Caco-2 (cell line): ENCODE data around the gene ATG7. TPM values are rescaled to one million over a fixed set of nuclear protein-coding genes. Genes with fewer than 3 reads are reported as not detected.

Source experiments
- BruUV-seq: library from RNA; stranded (reverse); fragments of 400-500 nt; replicated peaks from 2 replicates; lab custom pipeline; 2021; lab: Mats Ljungman, UMichigan
- CTCF ChIA-PET: fragments of 300-600 bp; sonication (Branson Sonifier 250); formaldehyde crosslinking; loops from one replicate; lab custom pipeline; 2022; ENCODE audit warnings: antibody characterized with exemption; lab: Charles Lee
- POLR2A ChIA-PET: fragments of 300-600 bp; sonication (Branson Sonifier 250); formaldehyde crosslinking; loops from one replicate; lab custom pipeline; 2022; ENCODE audit warnings: antibody characterized with exemption; lab: Charles Lee
- DNase-seq, 2 experiments: peaks; one replicate each; pipeline versions ENCODE4 v3.0.0 to v3.0.0-alpha.2; 2020 to 2022
- H3K27me3 ChIP-seq: replicated peaks from 2 replicates; pipeline ENCODE4 v1.6.0; 2011; ENCODE audit warnings: low read length; ENCODE audit not compliant: control insufficient read depth, insufficient read depth
- H3K36me3 ChIP-seq: 2 replicates; pipeline ENCODE4 v1.5.1; 2011; ENCODE audit warnings: low read length; ENCODE audit not compliant: control insufficient read depth, insufficient read depth
- H3K4me1 ChIP-seq: fragments of 250-450 bp; sonication (Bioruptor Pico); 2 replicates; pipeline ENCODE4 v1.5.1; 2020; ENCODE audit warnings: mild to moderate bottlenecking
- H3K4me3 ChIP-seq: 2 replicates; pipeline ENCODE4 v1.5.1; 2011; ENCODE audit warnings: low read depth, mild to moderate bottlenecking, control low read depth, low read length
- H3K9me3 ChIP-seq: fragments of 250-450 bp; sonication (Bioruptor Pico); 2 replicates; pipeline ENCODE4 v1.5.1; 2020; ENCODE audit warnings: mild to moderate bottlenecking, moderate library complexity
- H3K27ac Mint-ChIP-seq: one replicate; pipeline ENCODE4 v1.8.0; 2022; ENCODE audit warnings: mixed read lengths; ENCODE audit not compliant: unreplicated experiment
- H3K27me3 Mint-ChIP-seq: one replicate; pipeline ENCODE4 v1.8.0; 2022; ENCODE audit warnings: mixed read lengths; ENCODE audit not compliant: insufficient read depth, unreplicated experiment
- H3K36me3 Mint-ChIP-seq: one replicate; pipeline ENCODE4 v1.8.0; 2022; ENCODE audit warnings: mild to moderate bottlenecking, mixed read lengths; ENCODE audit not compliant: insufficient read depth, unreplicated experiment
- H3K4me1 Mint-ChIP-seq: one replicate; pipeline ENCODE4 v1.8.0; 2022; ENCODE audit warnings: low read depth, mixed read lengths; ENCODE audit not compliant: unreplicated experiment
- H3K4me3 Mint-ChIP-seq: one replicate; pipeline ENCODE4 v1.8.0; 2022; ENCODE audit warnings: mild to moderate bottlenecking, moderate library complexity, mixed read lengths; ENCODE audit not compliant: unreplicated experiment
- H3K9me3 Mint-ChIP-seq: one replicate; pipeline ENCODE4 v1.8.0; 2022; ENCODE audit warnings: mixed read lengths; ENCODE audit not compliant: unreplicated experiment
- intact Hi-C: fragments of 100-400 bp; cut with micrococcal nuclease; formaldehyde crosslinking; loops from one replicate; pipeline ENCODE4 v1.10.0; 2022; ENCODE audit not compliant: unreplicated experiment
- total RNA-seq: library from RNA; stranded (reverse); gene quantifications from 2 replicates; pipeline ENCODE4 v1.2.3, GENCODE V29; 2022
- TF ChIP-seq, protein P1 (sequence below), 2 experiments: fragments of 200-600 bp in 1 of 2; IDR thresholded peaks; 1 replicate in 1 of 2; 2 replicates in 1 of 2; pipeline versions ENCODE4 v1.5.1 to v1.8.0; 2011 to 2022; ENCODE audit warnings: antibody characterized with exemption in 1 of 2, control low read depth in 1 of 2, inconsistent platforms in 1 of 2, low read depth in 1 of 2, low read length in 1 of 2, mild to moderate bottlenecking in 1 of 2, moderate library complexity in 1 of 2; ENCODE audit not compliant: insufficient read depth in 1 of 2, severe bottlenecking in 1 of 2, unreplicated experiment in 1 of 2

ATG7 gene
- total RNA-seq, 1 experiment from 2014 or later = 24.4 TPM

DNA sequence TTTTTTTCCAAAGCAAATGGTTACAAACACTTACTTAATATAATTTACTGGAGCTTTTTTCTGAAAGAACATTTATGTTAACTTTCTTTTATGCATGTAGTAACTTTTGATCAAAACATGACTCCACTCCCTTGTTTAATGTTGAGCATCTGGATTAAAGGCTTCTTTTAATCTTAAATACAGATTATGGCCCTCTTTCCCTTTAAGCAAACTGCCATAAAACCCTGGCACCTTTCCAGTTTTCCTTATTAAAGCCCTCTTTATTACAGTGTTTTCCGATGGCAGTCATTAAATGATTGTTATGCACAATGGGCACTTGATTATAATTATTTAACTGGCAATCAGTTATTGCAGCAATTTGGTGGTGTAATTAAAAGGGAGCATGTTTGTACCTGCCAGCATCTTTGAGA lies 204.5 kb downstream of the ATG7 start:
- intact Hi-C loops = no loop called here
- TF ChIP-seq, protein P1, sequence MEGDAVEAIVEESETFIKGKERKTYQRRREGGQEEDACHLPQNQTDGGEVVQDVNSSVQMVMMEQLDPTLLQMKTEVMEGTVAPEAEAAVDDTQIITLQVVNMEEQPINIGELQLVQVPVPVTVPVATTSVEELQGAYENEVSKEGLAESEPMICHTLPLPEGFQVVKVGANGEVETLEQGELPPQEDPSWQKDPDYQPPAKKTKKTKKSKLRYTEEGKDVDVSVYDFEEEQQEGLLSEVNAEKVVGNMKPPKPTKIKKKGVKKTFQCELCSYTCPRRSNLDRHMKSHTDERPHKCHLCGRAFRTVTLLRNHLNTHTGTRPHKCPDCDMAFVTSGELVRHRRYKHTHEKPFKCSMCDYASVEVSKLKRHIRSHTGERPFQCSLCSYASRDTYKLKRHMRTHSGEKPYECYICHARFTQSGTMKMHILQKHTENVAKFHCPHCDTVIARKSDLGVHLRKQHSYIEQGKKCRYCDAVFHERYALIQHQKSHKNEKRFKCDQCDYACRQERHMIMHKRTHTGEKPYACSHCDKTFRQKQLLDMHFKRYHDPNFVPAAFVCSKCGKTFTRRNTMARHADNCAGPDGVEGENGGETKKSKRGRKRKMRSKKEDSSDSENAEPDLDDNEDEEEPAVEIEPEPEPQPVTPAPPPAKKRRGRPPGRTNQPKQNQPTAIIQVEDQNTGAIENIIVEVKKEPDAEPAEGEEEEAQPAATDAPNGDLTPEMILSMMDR (IDR thresholded peaks at IDR 0.05; ENCODE audit: insufficient read depth in 1 of 2, low read depth in 1 of 2, low read length in 1 of 2, severe bottlenecking in 1 of 2, unreplicated experiment in 1 of 2) = no peak
- no TSS peak for BruUV-seq
- no peak for DNase-seq
- CTCF ChIA-PET = interaction anchor here (0.6 kb wide), 1 partner anchor 141 kb away, joined by 7 read pairs; no protein-coding TSS in a partner anchor
- no peak overlapping the region for H3K27ac Mint-ChIP-seq
- H3K4me1 Mint-ChIP-seq = no peaks in the 10 kb centered on the region
- Histone ChIP-seq H3K36me3 (no peaks in the 10 kb centered on the region), H3K4me1 (no peaks in the 10 kb centered on the region), H3K4me3 (no peak overlapping the region), H3K9me3 (no peaks in the 10 kb centered on the region), H3K27me3 (no peaks in the 10 kb centered on the region)
- POLR2A ChIA-PET = no interaction called here
- no peaks in the 10 kb centered on the region for H3K27me3 Mint-ChIP-seq
- no peaks in the 10 kb centered on the region for H3K9me3 Mint-ChIP-seq
- H3K36me3 Mint-ChIP-seq = no peaks in the 10 kb centered on the region
- H3K4me3 Mint-ChIP-seq = no peak overlapping the region

DNA sequence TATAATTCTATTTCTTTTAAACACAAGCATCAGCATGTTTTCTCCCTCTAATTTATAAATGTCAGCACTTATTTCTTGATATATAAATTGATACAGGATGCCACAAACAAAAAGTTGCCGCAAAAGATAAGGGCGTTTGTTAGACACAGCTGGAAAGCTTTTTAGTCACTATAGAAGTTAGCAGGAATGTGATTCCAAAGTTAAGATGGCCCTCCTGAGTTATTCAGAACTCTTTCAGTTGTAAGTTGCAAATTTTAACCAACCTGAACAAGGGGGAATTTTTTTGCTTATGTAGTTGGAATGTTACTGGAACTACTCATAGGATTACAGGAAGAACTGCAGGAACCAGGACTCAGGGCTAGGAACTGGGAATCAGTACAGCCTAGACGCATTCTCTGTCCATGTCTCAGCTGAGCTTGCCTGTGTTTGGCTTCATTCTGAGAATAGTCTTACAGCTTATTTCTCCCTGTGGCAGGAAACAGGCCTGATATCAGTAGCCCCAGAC lies 205.3 kb downstream of the ATG7 start:
- Histone ChIP-seq H3K36me3 (no peaks in the 10 kb centered on the region), H3K4me1 (no peaks in the 10 kb centered on the region), H3K9me3 (no peaks in the 10 kb centered on the region), H3K4me3 (no peak overlapping the region), H3K27me3 (no peaks in the 10 kb centered on the region)
- Mint-ChIP-seq H3K9me3 (no peaks in the 10 kb centered on the region), H3K36me3 (no peaks in the 10 kb centered on the region), H3K27me3 (no peaks in the 10 kb centered on the region), H3K27ac (no peak overlapping the region), H3K4me1 (no peaks in the 10 kb centered on the region), H3K4me3 (no peak overlapping the region)
- no peak for DNase-seq
- intact Hi-C loops = no loop called here
- TF ChIP-seq, protein P1 (IDR thresholded peaks at IDR 0.05; ENCODE audit: insufficient read depth in 1 of 2, low read depth in 1 of 2, low read length in 1 of 2, severe bottlenecking in 1 of 2, unreplicated experiment in 1 of 2) = no peak
- POLR2A ChIA-PET = no interaction called here
- CTCF ChIA-PET = no interaction called here
- no TSS peak for BruUV-seq

DNA sequence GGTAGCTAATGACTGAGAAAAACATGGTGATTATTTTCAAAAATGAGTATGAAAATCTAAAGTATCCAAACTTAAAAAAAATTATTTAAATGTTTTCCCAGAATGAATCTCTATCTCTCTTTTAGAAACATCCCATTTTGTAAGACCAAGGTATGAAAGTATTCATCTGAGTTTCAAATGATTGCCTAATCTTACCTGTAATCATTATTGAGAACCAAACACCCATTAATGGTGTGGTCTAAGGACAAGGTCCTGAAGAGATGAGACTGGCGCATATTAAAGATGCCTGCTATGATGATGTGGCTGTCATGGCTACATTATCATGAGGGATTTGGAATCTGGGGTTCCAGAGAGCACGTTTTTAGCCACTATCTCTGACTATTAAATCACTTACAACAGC lies 206.0 kb downstream of the ATG7 start:
- Mint-ChIP-seq H3K27ac (no peak overlapping the region), H3K4me1 (no peaks in the 10 kb centered on the region), H3K27me3 (no peaks in the 10 kb centered on the region), H3K9me3 (no peaks in the 10 kb centered on the region), H3K4me3 (no peak overlapping the region), H3K36me3 (no peaks in the 10 kb centered on the region)
- no peak overlapping the region for H3K4me3 ChIP-seq
- intact Hi-C loops = no loop called here
- no peak for DNase-seq
- no peaks in the 10 kb centered on the region for H3K4me1 ChIP-seq
- no peaks in the 10 kb centered on the region for H3K36me3 ChIP-seq
- TF ChIP-seq, protein P1 (IDR thresholded peaks at IDR 0.05; ENCODE audit: insufficient read depth in 1 of 2, low read depth in 1 of 2, low read length in 1 of 2, severe bottlenecking in 1 of 2, unreplicated experiment in 1 of 2) = no peak
- CTCF ChIA-PET = no interaction called here
- POLR2A ChIA-PET = no interaction called here
- H3K9me3 ChIP-seq = no peaks in the 10 kb centered on the region
- H3K27me3 ChIP-seq = no peaks in the 10 kb centered on the region
- no TSS peak for BruUV-seq
